Liver (tissue), 9 donors: ENCODE measurements around the gene SUPT5H. TPM values are rescaled to one million over a fixed set of nuclear protein-coding genes. Genes with fewer than 3 reads are reported as not detected.

Experiments
- DNase-seq: peaks from one replicate; pipeline ENCODE4 v3.0.0-alpha.2; 2017; ENCODE audit warnings: low spot score
- H3K27ac ChIP-seq, 2 donors: one replicate each; pipeline ENCODE4 v1.7.0; 2013; ENCODE audit warnings: inconsistent platforms in 2 of 2, low read length in 2 of 2, control low read depth in 1 of 2, low read depth in 1 of 2, mild to moderate bottlenecking in 1 of 2
- H3K27me3 ChIP-seq, 4 donors: one replicate each; pipeline versions ENCODE4 v1.6.1 to v1.7.0; 2013; ENCODE audit warnings: low read length in 3 of 4, inconsistent platforms in 1 of 4, mild to moderate bottlenecking in 1 of 4, moderate library complexity in 1 of 4; ENCODE audit not compliant: control insufficient read depth in 4 of 4, insufficient read depth in 4 of 4
- H3K36me3 ChIP-seq, 4 donors: one replicate each; pipeline versions ENCODE4 v1.6.1 to v1.7.0; 2013; ENCODE audit warnings: low read length in 3 of 4, mild to moderate bottlenecking in 3 of 4, low read depth in 1 of 4, moderate library complexity in 1 of 4; ENCODE audit not compliant: control insufficient read depth in 4 of 4, insufficient read depth in 3 of 4
- H3K4me1 ChIP-seq, 4 donors: one replicate each; pipeline versions ENCODE4 v1.6.1 to v1.7.0; 2013; ENCODE audit warnings: low read length in 3 of 4, mild to moderate bottlenecking in 3 of 4, moderate library complexity in 1 of 4; ENCODE audit not compliant: control insufficient read depth in 4 of 4, insufficient read depth in 4 of 4
- H3K4me3 ChIP-seq, 3 donors: one replicate each; pipeline versions ENCODE4 v1.6.1 to v1.7.0; 2013; ENCODE audit warnings: low read length in 3 of 3, control low read depth in 1 of 3, low read depth in 1 of 3, mild to moderate bottlenecking in 1 of 3
- H3K9ac ChIP-seq, 2 donors: one replicate each; pipeline ENCODE4 v1.7.0; 2013; ENCODE audit warnings: low read length in 2 of 2, mild to moderate bottlenecking in 2 of 2, moderate library complexity in 2 of 2, control low read depth in 1 of 2, low read depth in 1 of 2
- H3K9me3 ChIP-seq, 4 donors: one replicate each; pipeline versions ENCODE4 v1.6.1 to v1.7.0; 2013; ENCODE audit warnings: low read length in 3 of 4; ENCODE audit not compliant: control insufficient read depth in 4 of 4
- ATF3 ChIP-seq: IDR thresholded peaks from 2 replicates; pipeline ENCODE4 v1.6.1; 2016; ENCODE audit warnings: antibody characterized with exemption
- CTCF ChIP-seq: fragments of 150-350 bp; IDR thresholded peaks from 2 replicates; pipeline ENCODE4 v1.5.1; 2017; ENCODE audit warnings: improper control_type of control experiment, low read depth, low read length; ENCODE audit not compliant: missing input control
- EGR1 ChIP-seq, 2 donors: IDR thresholded peaks; 2 replicates each; pipeline ENCODE4 v1.6.1; 2016 to 2018; ENCODE audit warnings: antibody characterized with exemption in 2 of 2, low read depth in 2 of 2
- FOXA1 ChIP-seq: IDR thresholded peaks from 2 replicates; pipeline ENCODE4 v1.6.1; 2016; ENCODE audit warnings: antibody characterized with exemption
- FOXA2 ChIP-seq: IDR thresholded peaks from 2 replicates; pipeline ENCODE4 v1.6.1; 2016; ENCODE audit warnings: antibody characterized with exemption
- GABPA ChIP-seq, 2 donors: IDR thresholded peaks in 1 of 2; conservative IDR thresholded peaks in 1 of 2; 2 replicates each; pipeline ENCODE4 v1.6.1; 2016; ENCODE audit warnings: antibody characterized with exemption in 2 of 2, mild to moderate bottlenecking in 1 of 2, moderate library complexity in 1 of 2
- HNF4A ChIP-seq, 2 donors: conservative IDR thresholded peaks; 2 replicates each; pipeline ENCODE4 v1.6.1; 2016; ENCODE audit warnings: antibody characterized with exemption in 2 of 2, mild to moderate bottlenecking in 2 of 2
- HNF4G ChIP-seq: IDR thresholded peaks from 2 replicates; pipeline ENCODE4 v1.6.1; 2016; ENCODE audit warnings: antibody characterized with exemption
- JUND ChIP-seq, 2 donors: IDR thresholded peaks; 2 replicates each; pipeline ENCODE4 v1.6.1; 2016; ENCODE audit warnings: antibody characterized with exemption in 2 of 2
- MAX ChIP-seq: IDR thresholded peaks from 2 replicates; pipeline ENCODE4 v1.6.1; 2016; ENCODE audit warnings: antibody characterized with exemption
- NR2F2 ChIP-seq: IDR thresholded peaks from 2 replicates; pipeline ENCODE4 v1.6.1; 2016; ENCODE audit warnings: antibody characterized with exemption
- RAD21 ChIP-seq, 2 donors: IDR thresholded peaks; 2 replicates each; pipeline ENCODE4 v1.6.1; 2016; ENCODE audit warnings: antibody characterized with exemption in 2 of 2, mild to moderate bottlenecking in 2 of 2
- REST ChIP-seq: IDR thresholded peaks from 2 replicates; pipeline ENCODE4 v1.6.1; 2016; ENCODE audit warnings: antibody characterized with exemption, mild to moderate bottlenecking
- RXRA ChIP-seq, 2 donors: IDR thresholded peaks; 2 replicates each; pipeline ENCODE4 v1.6.1; 2017 to 2018; ENCODE audit warnings: antibody characterized with exemption in 2 of 2, mild to moderate bottlenecking in 1 of 2
- SP1 ChIP-seq: IDR thresholded peaks from 2 replicates; pipeline ENCODE4 v1.6.1; 2018; ENCODE audit warnings: antibody characterized with exemption, mild to moderate bottlenecking
- TAF1 ChIP-seq: conservative IDR thresholded peaks from 2 replicates; pipeline ENCODE4 v1.6.1; 2016; ENCODE audit warnings: antibody characterized with exemption, mild to moderate bottlenecking
- YY1 ChIP-seq: IDR thresholded peaks from 2 replicates; pipeline ENCODE4 v1.6.1; 2016; ENCODE audit warnings: antibody characterized with exemption, mild to moderate bottlenecking
- ZBTB33 ChIP-seq: IDR thresholded peaks from 2 replicates; pipeline ENCODE4 v1.6.1; 2016; ENCODE audit warnings: antibody characterized with exemption
- WGBS: extraction: QIAGEN DNeasy Blood & Tissue Kit; methylation state at CpG from one replicate; pipeline ENCODE4 v1.1.7; 2013; 5-methylcytosine and 5-hydroxymethylcytosine counted together
- polyA plus RNA-seq, 2 donors: library from polyadenylated mRNA; stranded (reverse) in 1 of 2; unstranded in 1 of 2; fragments of 200-250 nt in 1 of 2; fragments of >200 nt in 1 of 2; fragmentation: Nextera tagmentation in 1 of 2; extraction: Ambion mirVana in 1 of 2; gene quantifications; one replicate each; pipeline versions ENCODE4 v1.2.1 to v1.2.3, GENCODE V29; 2013 to 2015
- total RNA-seq, 2 donors: library from RNA; depleted of rRNA; stranded (reverse); fragments of >200 nt; gene quantifications; one replicate each; pipeline ENCODE4 v1.2.3, GENCODE V29; 2014
- donor health status: healthy.
- donor health status: healthy.
- donor health status: healthy.
- donor health status: healthy.
- donor health status: healthy.

Gene SUPT5H
- total and polyA plus RNA-seq, 4 donors = 19.3 to 52.5 (median 45.2) TPM

GRCh38 chr19:39425744-39426143, 19.6 kb upstream of the SUPT5H start:
- TF ChIP-seq RAD21 (IDR thresholded peaks at IDR 0.05) (no peak), JUND (IDR thresholded peaks at IDR 0.05) (no peak), YY1 (no peak), TAF1 (no peak), NR2F2 (no peak), FOXA1 (no peak)
- no peak for DNase-seq
- no peaks in the 10 kb centered on the region for H3K27me3 ChIP-seq
- no peaks in the 10 kb centered on the region for H3K4me1 ChIP-seq
- WGBS = 94% methylated on average over 7 of the region's 7 CpGs
- no peaks in the 10 kb centered on the region for H3K9me3 ChIP-seq
- H3K4me3 ChIP-seq = no peak overlapping the region
- H3K36me3 ChIP-seq = no peaks in the 10 kb centered on the region
- H3K9ac ChIP-seq = no peak overlapping the region
- H3K27ac ChIP-seq = no peak overlapping the region

- no peaks in the 10 kb centered on the region for H3K9me3 ChIP-seq
- H3K4me3 ChIP-seq = no peak overlapping the region
- H3K27me3 ChIP-seq = no peaks in the 10 kb centered on the region
- H3K36me3 ChIP-seq = no peaks in the 10 kb centered on the region
- H3K27ac ChIP-seq = no peak overlapping the region
- no peak for DNase-seq
- no peaks in the 10 kb centered on the region for H3K4me1 ChIP-seq
- no peak for TF ChIP-seq JUND (IDR thresholded peaks at IDR 0.05)
- no peak for TF ChIP-seq HNF4G
- TF ChIP-seq ZBTB33 = no peak
- TF ChIP-seq NR2F2 = no peak
- TF ChIP-seq EGR1 (IDR thresholded peaks at IDR 0.05; ENCODE audit: low read depth in 2 of 2) = no peak
- TF ChIP-seq FOXA2 = no peak
- TF ChIP-seq CTCF = no peak
- TF ChIP-seq FOXA1 = no peak
- TF ChIP-seq RXRA (IDR thresholded peaks at IDR 0.05) = no peak
- TF ChIP-seq GABPA (IDR thresholded peaks at IDR 0.05 in 1 of 2, conservative IDR thresholded peaks at IDR 0.05 in 1 of 2) = no peak
- no peak for TF ChIP-seq ATF3
- TF ChIP-seq YY1 = no peak
- no peak for TF ChIP-seq REST
- TF ChIP-seq MAX = no peak
- no peak for TF ChIP-seq SP1
- TF ChIP-seq TAF1 = no peak
- TF ChIP-seq HNF4A (conservative IDR thresholded peaks at IDR 0.05) = no peak
- no peak overlapping the region for H3K9ac ChIP-seq
- WGBS = 75% methylated on average over 5 of the region's 5 CpGs
Measured at GRCh38 chr19:39426170-39426569, 19.2 kb upstream of the SUPT5H start.
